ENCODE results near the gene TWIST1.
A peak's percentile ranks its signal among the peaks of the same experiment; 100 is the strongest.

- TF ChIP-seq, protein P1, sequence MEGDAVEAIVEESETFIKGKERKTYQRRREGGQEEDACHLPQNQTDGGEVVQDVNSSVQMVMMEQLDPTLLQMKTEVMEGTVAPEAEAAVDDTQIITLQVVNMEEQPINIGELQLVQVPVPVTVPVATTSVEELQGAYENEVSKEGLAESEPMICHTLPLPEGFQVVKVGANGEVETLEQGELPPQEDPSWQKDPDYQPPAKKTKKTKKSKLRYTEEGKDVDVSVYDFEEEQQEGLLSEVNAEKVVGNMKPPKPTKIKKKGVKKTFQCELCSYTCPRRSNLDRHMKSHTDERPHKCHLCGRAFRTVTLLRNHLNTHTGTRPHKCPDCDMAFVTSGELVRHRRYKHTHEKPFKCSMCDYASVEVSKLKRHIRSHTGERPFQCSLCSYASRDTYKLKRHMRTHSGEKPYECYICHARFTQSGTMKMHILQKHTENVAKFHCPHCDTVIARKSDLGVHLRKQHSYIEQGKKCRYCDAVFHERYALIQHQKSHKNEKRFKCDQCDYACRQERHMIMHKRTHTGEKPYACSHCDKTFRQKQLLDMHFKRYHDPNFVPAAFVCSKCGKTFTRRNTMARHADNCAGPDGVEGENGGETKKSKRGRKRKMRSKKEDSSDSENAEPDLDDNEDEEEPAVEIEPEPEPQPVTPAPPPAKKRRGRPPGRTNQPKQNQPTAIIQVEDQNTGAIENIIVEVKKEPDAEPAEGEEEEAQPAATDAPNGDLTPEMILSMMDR (IDR thresholded peaks at IDR 0.05) = no peak
- TF ChIP-seq POLR2AphosphoS5 (IDR thresholded peaks at IDR 0.05) (no peak), EP300 (IDR thresholded peaks at IDR 0.05) (no peak), POLR2A (IDR thresholded peaks at IDR 0.05) (peak in 1 of 2 donors; percentile 22)
These were observed 9.9 kb downstream of the TWIST1 start for GRCh38 chr7:19107356-19108146.
